Measurements from ENCODE around the gene PTF1A.

The PTF1A gene

GRCh38 chr10:23190872-23191763 lies 994 bp upstream of the PTF1A start:
- peaks cover 95% of the 10 kb centered on the region for H3K27me3 ChIP-seq (ENCODE audit: control insufficient read depth, insufficient read depth, low read length)
- H3K9me3 ChIP-seq (ENCODE audit: control insufficient read depth, insufficient read depth, low read length), result no peaks in the 10 kb centered on the region
- H3K36me3 ChIP-seq (ENCODE audit: control insufficient read depth, insufficient read depth, low read length), result no peaks in the 10 kb centered on the region
- no peak overlapping the region for H3K9ac ChIP-seq (ENCODE audit: low read depth, low read length)
- peak overlapping the region; percentile 30 for H3K4me3 ChIP-seq (ENCODE audit: low read depth, low read length)
- H3K4me1 ChIP-seq (ENCODE audit: control insufficient read depth, insufficient read depth, low read length), result peaks cover 13% of the 10 kb centered on the region

- H3K9me3 ChIP-seq (ENCODE audit: control insufficient read depth, insufficient read depth, low read length), result no peaks in the 10 kb centered on the region
- no peaks in the 10 kb centered on the region for H3K36me3 ChIP-seq (ENCODE audit: control insufficient read depth, insufficient read depth, low read length)
- H3K4me1 ChIP-seq (ENCODE audit: control insufficient read depth, insufficient read depth, low read length), result peaks cover 7% of the 10 kb centered on the region
- no peak overlapping the region for H3K9ac ChIP-seq (ENCODE audit: low read depth, low read length)
- H3K27me3 ChIP-seq (ENCODE audit: control insufficient read depth, insufficient read depth, low read length), result peaks cover 95% of the 10 kb centered on the region
- H3K4me3 ChIP-seq (ENCODE audit: low read depth, low read length), result peak overlapping the region; percentile 43
These were observed 761 bp downstream of the PTF1A start for GRCh38 chr10:23192712-23193434.

- H3K9me3 ChIP-seq (ENCODE audit: control insufficient read depth, insufficient read depth, low read length), result no peaks in the 10 kb centered on the region
- H3K27me3 ChIP-seq (ENCODE audit: control insufficient read depth, insufficient read depth, low read length), result peaks cover 95% of the 10 kb centered on the region
These were observed 1.4 kb downstream of the PTF1A start for GRCh38 chr10:23193435-23194074.

GRCh38 chr10:23194471-23194965 lies 2.4 kb downstream of the PTF1A start:
- Histone ChIP-seq H3K4me1 (ENCODE audit: control insufficient read depth, insufficient read depth, low read length) (peaks cover 7% of the 10 kb centered on the region), H3K9ac (ENCODE audit: low read depth, low read length) (no peak overlapping the region), H3K27me3 (ENCODE audit: control insufficient read depth, insufficient read depth, low read length) (peaks cover 95% of the 10 kb centered on the region), H3K36me3 (ENCODE audit: control insufficient read depth, insufficient read depth, low read length) (no peaks in the 10 kb centered on the region), H3K4me3 (ENCODE audit: low read depth, low read length) (peak overlapping the region; percentile 27), H3K9me3 (ENCODE audit: control insufficient read depth, insufficient read depth, low read length) (no peaks in the 10 kb centered on the region)

More at GRCh38 chr10:23193435-23194074, 1.4 kb downstream of the PTF1A start:
- Histone ChIP-seq H3K9ac (ENCODE audit: low read depth, low read length) (no peak overlapping the region), H3K36me3 (ENCODE audit: control insufficient read depth, insufficient read depth, low read length) (no peaks in the 10 kb centered on the region), H3K4me1 (ENCODE audit: control insufficient read depth, insufficient read depth, low read length) (peaks cover 7% of the 10 kb centered on the region), H3K4me3 (ENCODE audit: low read depth, low read length) (peak overlapping the region; percentile 11)

- H3K36me3 ChIP-seq (ENCODE audit: control insufficient read depth, insufficient read depth, low read length), result no peaks in the 10 kb centered on the region
- H3K4me3 ChIP-seq (ENCODE audit: low read depth, low read length), result peak overlapping the region; percentile 27
- H3K9ac ChIP-seq (ENCODE audit: low read depth, low read length), result no peak overlapping the region
- H3K4me1 ChIP-seq (ENCODE audit: control insufficient read depth, insufficient read depth, low read length), result peaks cover 7% of the 10 kb centered on the region
- H3K9me3 ChIP-seq (ENCODE audit: control insufficient read depth, insufficient read depth, low read length), result no peaks in the 10 kb centered on the region
- peaks cover 95% of the 10 kb centered on the region for H3K27me3 ChIP-seq (ENCODE audit: control insufficient read depth, insufficient read depth, low read length)
These were observed 3.1 kb downstream of the PTF1A start for GRCh38 chr10:23194966-23195845.

- peak overlapping the region; percentile 27 for H3K4me3 ChIP-seq (ENCODE audit: low read depth, low read length)
- H3K9ac ChIP-seq (ENCODE audit: low read depth, low read length), result no peak overlapping the region
- peaks cover 1% of the 10 kb centered on the region for H3K4me1 ChIP-seq (ENCODE audit: control insufficient read depth, insufficient read depth, low read length)
- no peaks in the 10 kb centered on the region for H3K9me3 ChIP-seq (ENCODE audit: control insufficient read depth, insufficient read depth, low read length)
- peaks cover 95% of the 10 kb centered on the region for H3K27me3 ChIP-seq (ENCODE audit: control insufficient read depth, insufficient read depth, low read length)
- no peaks in the 10 kb centered on the region for H3K36me3 ChIP-seq (ENCODE audit: control insufficient read depth, insufficient read depth, low read length)
These were observed 3.9 kb downstream of the PTF1A start for GRCh38 chr10:23195846-23196600.

- no peak overlapping the region for H3K9ac ChIP-seq (ENCODE audit: low read depth, low read length)
- peaks cover 95% of the 10 kb centered on the region for H3K27me3 ChIP-seq (ENCODE audit: control insufficient read depth, insufficient read depth, low read length)
- H3K4me1 ChIP-seq (ENCODE audit: control insufficient read depth, insufficient read depth, low read length), result peaks cover 3% of the 10 kb centered on the region
- H3K36me3 ChIP-seq (ENCODE audit: control insufficient read depth, insufficient read depth, low read length), result no peaks in the 10 kb centered on the region
- peak overlapping the region; percentile 13 for H3K4me3 ChIP-seq (ENCODE audit: low read depth, low read length)
- H3K9me3 ChIP-seq (ENCODE audit: control insufficient read depth, insufficient read depth, low read length), result no peaks in the 10 kb centered on the region
These were observed 4.8 kb downstream of the PTF1A start for GRCh38 chr10:23196915-23197314.

- Histone ChIP-seq H3K27me3 (ENCODE audit: control insufficient read depth, insufficient read depth, low read length) (peaks cover 97% of the 10 kb centered on the region), H3K9ac (ENCODE audit: low read depth, low read length) (no peak overlapping the region), H3K4me1 (ENCODE audit: control insufficient read depth, insufficient read depth, low read length) (peaks cover 3% of the 10 kb centered on the region), H3K36me3 (ENCODE audit: control insufficient read depth, insufficient read depth, low read length) (no peaks in the 10 kb centered on the region), H3K9me3 (ENCODE audit: control insufficient read depth, insufficient read depth, low read length) (no peaks in the 10 kb centered on the region), H3K4me3 (ENCODE audit: low read depth, low read length) (peak overlapping the region; percentile 13)
These were observed 5.3 kb downstream of the PTF1A start for GRCh38 chr10:23197416-23197861.

- Histone ChIP-seq H3K9ac (ENCODE audit: low read depth, low read length) (no peak overlapping the region), H3K27me3 (ENCODE audit: control insufficient read depth, insufficient read depth, low read length) (peaks cover 100% of the 10 kb centered on the region), H3K36me3 (ENCODE audit: control insufficient read depth, insufficient read depth, low read length) (no peaks in the 10 kb centered on the region), H3K4me1 (ENCODE audit: control insufficient read depth, insufficient read depth, low read length) (peaks cover 3% of the 10 kb centered on the region), H3K9me3 (ENCODE audit: control insufficient read depth, insufficient read depth, low read length) (no peaks in the 10 kb centered on the region), H3K4me3 (ENCODE audit: low read depth, low read length) (peak overlapping the region; percentile 68)
These were observed 6.5 kb downstream of the PTF1A start for GRCh38 chr10:23198610-23198939.

- Histone ChIP-seq H3K4me3 (ENCODE audit: low read depth, low read length) (peak overlapping the region; percentile 68), H3K9me3 (ENCODE audit: control insufficient read depth, insufficient read depth, low read length) (no peaks in the 10 kb centered on the region), H3K9ac (ENCODE audit: low read depth, low read length) (no peak overlapping the region), H3K27me3 (ENCODE audit: control insufficient read depth, insufficient read depth, low read length) (peaks cover 100% of the 10 kb centered on the region), H3K4me1 (ENCODE audit: control insufficient read depth, insufficient read depth, low read length) (peaks cover 3% of the 10 kb centered on the region), H3K36me3 (ENCODE audit: control insufficient read depth, insufficient read depth, low read length) (no peaks in the 10 kb centered on the region)
These were observed 7.0 kb downstream of the PTF1A start for GRCh38 chr10:23198940-23199767.

Data from iPS-15b (cell line).